ENCODE measurements around the gene R3HDML. TPM values are rescaled to one million over a fixed set of nuclear protein-coding genes. Genes with fewer than 3 reads are reported as not detected.

Gene R3HDML
- total RNA-seq, 6 experiments from 2014 or later = not detected

DNA sequence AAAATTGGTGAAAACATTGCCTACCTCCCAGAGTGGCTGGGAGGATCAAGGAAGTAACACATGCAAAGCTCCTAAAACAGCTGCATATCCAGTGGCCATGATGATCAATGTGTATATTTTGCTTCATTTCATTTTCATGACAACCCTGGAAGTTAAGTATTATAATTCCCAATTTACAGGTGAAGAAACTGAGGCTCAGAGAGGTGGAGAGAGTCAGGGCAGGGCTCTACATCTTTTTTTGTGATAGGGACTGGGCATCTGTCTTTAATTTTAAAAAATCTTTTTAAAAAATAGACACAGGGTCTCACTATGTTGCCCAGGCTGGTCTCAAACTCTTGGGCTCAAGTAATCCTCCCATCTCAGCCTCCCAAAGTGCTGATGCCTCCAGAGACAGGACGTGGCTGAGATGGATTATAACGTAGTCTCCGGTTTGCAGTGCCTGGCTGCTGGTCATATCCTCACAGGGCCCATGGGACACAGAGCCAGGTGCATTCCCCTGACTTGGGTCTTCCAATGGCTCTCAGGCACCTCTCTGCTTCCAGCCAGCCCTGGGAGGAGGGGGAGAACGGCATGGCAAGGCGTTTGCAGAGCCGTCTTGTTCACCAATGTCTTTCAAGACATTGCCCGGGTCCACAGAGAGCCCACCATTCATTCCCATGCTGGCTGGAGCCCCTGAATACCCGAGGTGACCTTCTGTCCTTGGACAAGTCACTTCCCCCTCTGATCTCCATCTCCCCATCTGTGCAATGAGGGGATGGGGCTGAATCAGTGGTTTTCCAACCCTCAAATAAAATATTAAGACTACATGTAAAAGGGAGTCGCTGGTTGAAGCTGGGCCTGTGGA lies 57.0 kb downstream of the R3HDML start:
- peak overlapping the region; percentile 77 to 97 (median 94) for H3K27ac ChIP-seq
- DNase-seq = no peak
- 15% methylated on average over 6 of the region's 9 CpGs for WGBS (ENCODE audit: insufficient coverage, low coverage, low lambda C conversion rate, missing lambda C conversion rate)

DNA sequence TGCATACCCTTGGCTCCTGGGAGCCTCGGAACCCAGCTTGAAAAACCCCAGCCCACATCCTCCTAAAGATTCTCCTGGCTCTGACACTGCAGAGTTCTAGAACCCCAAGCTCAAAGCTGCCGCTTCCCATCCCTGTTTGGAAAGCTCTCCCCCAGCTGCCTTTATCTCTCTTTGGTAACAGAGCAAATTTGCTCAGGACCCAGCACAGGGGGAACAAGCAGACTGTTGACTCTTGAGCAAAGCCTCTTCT lies 57.5 kb downstream of the R3HDML start:
- peak overlapping the region; percentile 16 to 72 (median 72) for H3K4me3 ChIP-seq
- peak in 3 of 4 donors; percentile 59 to 73 (median 66) for ATAC-seq
- peak in 1 of 3 donors; percentile 93 for DNase-seq
- WGBS (ENCODE audit: insufficient coverage, low coverage, low lambda C conversion rate, missing lambda C conversion rate) = 8% methylated on average over 2 of the region's 2 CpGs
- peaks cover 0 to 57% (median 22%) of the 10 kb centered on the region in 4 donors for H3K4me1 ChIP-seq
- no peaks in the 10 kb centered on the region for H3K9me3 ChIP-seq
- intact Hi-C loops (cut with DNase I) = loop anchor here in 1 of 2 donors (5.0 kb wide), 1 partner anchor 68 kb away; no protein-coding TSS in a partner anchor
- peak overlapping the region; percentile 77 to 97 (median 94) for H3K27ac ChIP-seq
- no peaks in the 10 kb centered on the region for H3K27me3 ChIP-seq
- H3K36me3 ChIP-seq = peaks cover 0 to 24% (median 4%) of the 10 kb centered on the region in 4 donors
- TF ChIP-seq, protein P1, sequence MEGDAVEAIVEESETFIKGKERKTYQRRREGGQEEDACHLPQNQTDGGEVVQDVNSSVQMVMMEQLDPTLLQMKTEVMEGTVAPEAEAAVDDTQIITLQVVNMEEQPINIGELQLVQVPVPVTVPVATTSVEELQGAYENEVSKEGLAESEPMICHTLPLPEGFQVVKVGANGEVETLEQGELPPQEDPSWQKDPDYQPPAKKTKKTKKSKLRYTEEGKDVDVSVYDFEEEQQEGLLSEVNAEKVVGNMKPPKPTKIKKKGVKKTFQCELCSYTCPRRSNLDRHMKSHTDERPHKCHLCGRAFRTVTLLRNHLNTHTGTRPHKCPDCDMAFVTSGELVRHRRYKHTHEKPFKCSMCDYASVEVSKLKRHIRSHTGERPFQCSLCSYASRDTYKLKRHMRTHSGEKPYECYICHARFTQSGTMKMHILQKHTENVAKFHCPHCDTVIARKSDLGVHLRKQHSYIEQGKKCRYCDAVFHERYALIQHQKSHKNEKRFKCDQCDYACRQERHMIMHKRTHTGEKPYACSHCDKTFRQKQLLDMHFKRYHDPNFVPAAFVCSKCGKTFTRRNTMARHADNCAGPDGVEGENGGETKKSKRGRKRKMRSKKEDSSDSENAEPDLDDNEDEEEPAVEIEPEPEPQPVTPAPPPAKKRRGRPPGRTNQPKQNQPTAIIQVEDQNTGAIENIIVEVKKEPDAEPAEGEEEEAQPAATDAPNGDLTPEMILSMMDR (IDR thresholded peaks at IDR 0.05) = peak in 1 of 4 donors; percentile 5
- peak; percentile 42 for TF ChIP-seq POLR2A (IDR thresholded peaks at IDR 0.05)

More for the DNA sequence above, 57.0 kb downstream of the R3HDML start:
- Histone ChIP-seq H3K36me3 (peaks cover 0 to 24% (median 4%) of the 10 kb centered on the region in 4 donors), H3K9me3 (no peaks in the 10 kb centered on the region), H3K4me1 (peaks cover 0 to 56% (median 25%) of the 10 kb centered on the region in 4 donors), H3K4me3 (peak overlapping the region; percentile 16 to 72 (median 72)), H3K27me3 (no peaks in the 10 kb centered on the region)
- intact Hi-C loops (cut with DNase I) = loop anchor here in 1 of 2 donors (5.0 kb wide), 1 partner anchor 68 kb away; no protein-coding TSS in a partner anchor
- TF ChIP-seq, protein P1 (IDR thresholded peaks at IDR 0.05) = no peak
- no peak for TF ChIP-seq POLR2A (IDR thresholded peaks at IDR 0.05)
- ATAC-seq = peak; percentile 18 to 32 (median 28)

DNA sequence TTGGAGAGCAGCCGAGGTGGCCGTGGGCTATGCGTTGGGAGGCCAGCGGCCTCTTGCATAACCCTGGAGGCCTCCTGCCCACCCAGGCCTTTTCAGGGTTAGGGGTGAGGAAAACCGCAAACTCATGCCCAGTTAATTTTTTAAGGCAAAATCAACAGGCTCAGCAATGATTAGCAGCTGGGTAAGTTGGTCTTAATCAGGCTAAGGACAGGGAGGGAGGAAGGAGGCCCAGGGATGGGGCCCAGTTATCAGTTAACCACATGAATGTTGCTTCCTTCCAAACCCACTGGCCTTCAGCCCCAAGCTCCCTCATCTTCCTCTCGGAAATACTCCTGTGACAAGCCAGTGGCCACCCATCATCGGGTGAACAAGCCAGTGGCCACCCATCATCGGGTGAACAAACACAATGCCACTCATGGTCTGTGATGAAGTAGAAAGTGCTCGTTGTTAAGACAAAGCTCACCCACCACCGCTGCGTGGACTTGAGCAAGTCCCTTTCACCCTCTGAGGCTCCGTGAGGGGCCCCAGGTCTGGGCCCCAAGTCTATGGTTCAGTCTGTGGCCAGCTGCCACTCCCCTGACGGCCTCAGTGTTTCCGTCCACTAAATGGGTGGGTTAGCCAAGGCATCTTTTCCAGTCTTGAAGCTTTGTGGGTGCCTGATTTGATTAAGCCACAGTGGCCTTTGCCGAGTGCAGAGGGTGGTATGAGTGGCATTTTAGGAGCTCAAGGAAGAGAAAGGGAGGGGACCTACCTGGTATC lies 58.0 kb downstream of the R3HDML start:
- intact Hi-C loops (cut with DNase I) = loop anchor here in 1 of 2 donors (5.0 kb wide), 1 partner anchor 67 kb away; no protein-coding TSS in a partner anchor
- H3K36me3 ChIP-seq = peaks cover 0 to 23% (median 4%) of the 10 kb centered on the region in 4 donors
- peak overlapping the region; percentile 32 to 72 (median 72) for H3K4me3 ChIP-seq
- peaks cover 0 to 57% (median 20%) of the 10 kb centered on the region in 4 donors for H3K4me1 ChIP-seq
- H3K27ac ChIP-seq = peak overlapping the region; percentile 83 to 97 (median 94)
- no peaks in the 10 kb centered on the region for H3K27me3 ChIP-seq
- peak; percentile 42 for TF ChIP-seq POLR2A (IDR thresholded peaks at IDR 0.05)
- TF ChIP-seq, protein P1 (IDR thresholded peaks at IDR 0.05) = no peak
- WGBS (ENCODE audit: insufficient coverage, low coverage, low lambda C conversion rate, missing lambda C conversion rate) = 23% methylated on average over 12 of the region's 15 CpGs
- peak in 1 of 4 donors; percentile 79 for ATAC-seq
- no peaks in the 10 kb centered on the region for H3K9me3 ChIP-seq
- DNase-seq = peak in 2 of 3 donors; percentile 83 to 92

DNA sequence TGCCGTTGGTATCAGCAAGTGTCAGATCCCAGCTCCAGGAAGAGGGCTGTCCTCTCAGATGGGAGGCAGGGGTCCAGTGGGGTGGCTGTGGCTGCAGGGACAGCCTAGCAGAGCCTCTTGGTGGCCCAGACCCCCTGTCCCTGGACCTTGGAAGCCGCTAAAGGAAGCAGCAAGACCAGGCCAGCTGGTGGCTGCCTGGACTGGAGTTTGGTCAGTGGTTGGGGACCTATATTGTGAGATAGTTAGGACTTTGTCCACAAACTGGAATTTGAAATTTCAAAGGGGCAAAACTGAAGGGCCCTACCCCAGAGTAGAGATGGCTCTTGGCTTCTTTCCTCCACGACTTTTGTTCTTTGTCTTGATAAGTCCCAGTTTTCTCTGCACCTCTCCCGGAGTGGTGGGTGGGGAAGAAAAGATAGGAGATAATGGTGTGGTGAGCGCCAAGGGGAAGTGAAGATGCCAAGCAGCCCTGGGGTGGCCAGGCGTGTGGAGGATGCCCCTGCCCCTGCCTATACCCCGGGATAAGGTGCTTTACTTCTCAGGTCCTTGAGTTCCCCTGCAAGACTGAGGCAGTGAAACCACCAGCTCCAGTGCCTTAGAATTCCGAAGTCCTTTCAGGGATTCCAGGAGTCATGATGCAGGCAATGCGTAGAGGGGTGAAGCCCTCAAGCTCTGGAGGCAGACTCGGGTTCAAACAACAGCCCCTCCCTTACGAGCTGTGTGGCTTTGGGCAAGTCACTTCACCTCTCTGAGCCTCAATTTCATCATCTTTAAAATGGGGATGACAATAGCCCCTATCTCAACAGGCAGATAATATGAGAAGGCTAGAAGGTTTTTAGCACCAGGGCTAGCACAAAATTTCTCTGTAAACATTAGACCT lies 58.9 kb downstream of the R3HDML start:
- peak; percentile 15 to 35 (median 20) for ATAC-seq
- Histone ChIP-seq H3K4me3 (peak overlapping the region; percentile 32 to 72 (median 72)), H3K36me3 (peaks cover 0 to 15% (median under 1%) of the 10 kb centered on the region in 4 donors), H3K27ac (peak overlapping the region; percentile 83 to 97 (median 94)), H3K27me3 (no peaks in the 10 kb centered on the region), H3K9me3 (no peaks in the 10 kb centered on the region), H3K4me1 (peaks cover 0 to 55% (median 16%) of the 10 kb centered on the region in 4 donors)
- WGBS (ENCODE audit: insufficient coverage, low coverage, low lambda C conversion rate, missing lambda C conversion rate) = 16% methylated on average over 8 of the region's 11 CpGs
- intact Hi-C loops (cut with DNase I) = no loop called here
- TF ChIP-seq, protein P1 (IDR thresholded peaks at IDR 0.05) = no peak
- peak; percentile 40 for TF ChIP-seq POLR2A (IDR thresholded peaks at IDR 0.05)
- DNase-seq = peak in 2 of 3 donors; percentile 69 to 77

Data from right lobe of liver (tissue), 6 donors.